ENCODE data around the gene MYH6. TPM values are rescaled to one million over a fixed set of nuclear protein-coding genes. Genes with fewer than 3 reads are reported as not detected.
"Not testable (repeated sequence)": the region's sequence is repeated elsewhere in the genome, so short reads cannot be mapped to it uniquely, and the experiment has no call there.

Gene MYH6
- total RNA-seq = not detected

- H3K4me3 ChIP-seq (ENCODE audit: low read length) = no peak within 1 kb of the TSS
- no peaks in the 10 kb centered on the region for H3K27me3 ChIP-seq (ENCODE audit: insufficient read depth, low read length)
- H3K9me3 ChIP-seq (ENCODE audit: low read depth, low read length) = no peaks in the 10 kb centered on the region
- no peaks in the 10 kb centered on the region for H3K4me1 ChIP-seq (ENCODE audit: insufficient read depth, low read length)
These were observed at the start of gene MYH6 for GRCh38 chr14:23407516-23408306. Gene MYH6, minus strand, starts transcription at chr14:23408273. Its CDS starts 1,050 bp downstream, at chr14:23407223.

GRCh38 chr14:23456883-23457586, 49.0 kb upstream of the MYH6 start:
- peaks cover 30% of the 10 kb centered on the region for H3K27me3 ChIP-seq (ENCODE audit: insufficient read depth, low read length)
- H3K9me3 ChIP-seq (ENCODE audit: low read depth, low read length); H3K4me3 ChIP-seq (ENCODE audit: low read length); H3K4me1 ChIP-seq (ENCODE audit: insufficient read depth, low read length): not testable (repeated sequence)

- H3K4me1 ChIP-seq (ENCODE audit: insufficient read depth, low read length) = no peaks in the 10 kb centered on the region
- peaks cover 43% of the 10 kb centered on the region for H3K27me3 ChIP-seq (ENCODE audit: insufficient read depth, low read length)
- H3K9me3 ChIP-seq (ENCODE audit: low read depth, low read length) = no peaks in the 10 kb centered on the region
- H3K4me3 ChIP-seq (ENCODE audit: low read length) = no peak overlapping the region
These were observed 46.4 kb upstream of the MYH6 start for GRCh38 chr14:23454445-23454856.

GRCh38 chr14:23452237-23452636, 44.2 kb upstream of the MYH6 start:
- Histone ChIP-seq H3K4me1 (ENCODE audit: insufficient read depth, low read length) (no peaks in the 10 kb centered on the region), H3K9me3 (ENCODE audit: low read depth, low read length) (no peaks in the 10 kb centered on the region), H3K27me3 (ENCODE audit: insufficient read depth, low read length) (peaks cover 35% of the 10 kb centered on the region), H3K4me3 (ENCODE audit: low read length) (no peak overlapping the region)

- H3K4me3 ChIP-seq (ENCODE audit: low read length) = no peak overlapping the region
- H3K4me1 ChIP-seq (ENCODE audit: insufficient read depth, low read length) = no peaks in the 10 kb centered on the region
- H3K9me3 ChIP-seq (ENCODE audit: low read depth, low read length) = no peaks in the 10 kb centered on the region
- H3K27me3 ChIP-seq (ENCODE audit: insufficient read depth, low read length) = peaks cover 35% of the 10 kb centered on the region
These were observed 42.3 kb upstream of the MYH6 start for GRCh38 chr14:23450379-23450778.

- Histone ChIP-seq H3K4me1 (ENCODE audit: insufficient read depth, low read length) (no peaks in the 10 kb centered on the region), H3K4me3 (ENCODE audit: low read length) (no peak overlapping the region), H3K9me3 (ENCODE audit: low read depth, low read length) (no peaks in the 10 kb centered on the region), H3K27me3 (ENCODE audit: insufficient read depth, low read length) (peaks cover 29% of the 10 kb centered on the region)
These were observed 41.2 kb upstream of the MYH6 start for GRCh38 chr14:23449314-23449713.

- H3K4me3 ChIP-seq (ENCODE audit: low read length) = no peak overlapping the region
- H3K27me3 ChIP-seq (ENCODE audit: insufficient read depth, low read length) = peaks cover 18% of the 10 kb centered on the region
- no peaks in the 10 kb centered on the region for H3K4me1 ChIP-seq (ENCODE audit: insufficient read depth, low read length)
- no peaks in the 10 kb centered on the region for H3K9me3 ChIP-seq (ENCODE audit: low read depth, low read length)
These were observed 39.6 kb upstream of the MYH6 start for GRCh38 chr14:23447361-23448350.

- H3K4me1 ChIP-seq (ENCODE audit: insufficient read depth, low read length) = no peaks in the 10 kb centered on the region
- peaks cover 9% of the 10 kb centered on the region for H3K27me3 ChIP-seq (ENCODE audit: insufficient read depth, low read length)
- H3K9me3 ChIP-seq (ENCODE audit: low read depth, low read length) = no peaks in the 10 kb centered on the region
- H3K4me3 ChIP-seq (ENCODE audit: low read length) = no peak overlapping the region
These were observed 38.3 kb upstream of the MYH6 start for GRCh38 chr14:23446291-23446851.

GRCh38 chr14:23445773-23446172, 37.7 kb upstream of the MYH6 start:
- Histone ChIP-seq H3K4me3 (ENCODE audit: low read length) (no peak overlapping the region), H3K27me3 (ENCODE audit: insufficient read depth, low read length) (peaks cover 6% of the 10 kb centered on the region), H3K9me3 (ENCODE audit: low read depth, low read length) (no peaks in the 10 kb centered on the region), H3K4me1 (ENCODE audit: insufficient read depth, low read length) (no peaks in the 10 kb centered on the region)

GRCh38 chr14:23444314-23444713, 36.2 kb upstream of the MYH6 start:
- no peaks in the 10 kb centered on the region for H3K4me1 ChIP-seq (ENCODE audit: insufficient read depth, low read length)
- H3K4me3 ChIP-seq (ENCODE audit: low read length) = no peak overlapping the region
- H3K27me3 ChIP-seq (ENCODE audit: insufficient read depth, low read length) = no peaks in the 10 kb centered on the region
- no peaks in the 10 kb centered on the region for H3K9me3 ChIP-seq (ENCODE audit: low read depth, low read length)

- H3K4me1 ChIP-seq (ENCODE audit: insufficient read depth, low read length) = no peaks in the 10 kb centered on the region
- no peaks in the 10 kb centered on the region for H3K27me3 ChIP-seq (ENCODE audit: insufficient read depth, low read length)
- H3K9me3 ChIP-seq (ENCODE audit: low read depth, low read length) = no peaks in the 10 kb centered on the region
- H3K4me3 ChIP-seq (ENCODE audit: low read length) = no peak overlapping the region
These were observed 35.8 kb upstream of the MYH6 start for GRCh38 chr14:23443881-23444280.

- no peaks in the 10 kb centered on the region for H3K27me3 ChIP-seq (ENCODE audit: insufficient read depth, low read length)
- no peaks in the 10 kb centered on the region for H3K9me3 ChIP-seq (ENCODE audit: low read depth, low read length)
- no peak overlapping the region for H3K4me3 ChIP-seq (ENCODE audit: low read length)
- no peaks in the 10 kb centered on the region for H3K4me1 ChIP-seq (ENCODE audit: insufficient read depth, low read length)
These were observed 35.3 kb upstream of the MYH6 start for GRCh38 chr14:23443411-23443812.

- Histone ChIP-seq H3K4me1 (ENCODE audit: insufficient read depth, low read length) (no peaks in the 10 kb centered on the region), H3K9me3 (ENCODE audit: low read depth, low read length) (no peaks in the 10 kb centered on the region), H3K4me3 (ENCODE audit: low read length) (no peak overlapping the region), H3K27me3 (ENCODE audit: insufficient read depth, low read length) (no peaks in the 10 kb centered on the region)
These were observed 34.8 kb upstream of the MYH6 start for GRCh38 chr14:23442721-23443356.

- no peak overlapping the region for H3K4me3 ChIP-seq (ENCODE audit: low read length)
- H3K27me3 ChIP-seq (ENCODE audit: insufficient read depth, low read length) = no peaks in the 10 kb centered on the region
- H3K9me3 ChIP-seq (ENCODE audit: low read depth, low read length) = no peaks in the 10 kb centered on the region
- H3K4me1 ChIP-seq (ENCODE audit: insufficient read depth, low read length) = no peaks in the 10 kb centered on the region
These were observed 33.0 kb upstream of the MYH6 start for GRCh38 chr14:23441076-23441475.

Measured in mononuclear cell (primary cell).